RPMI7951 (cell line): ENCODE measurements around the gene NFYC. TPM values are rescaled to one million over a fixed set of nuclear protein-coding genes. Genes with fewer than 3 reads are reported as not detected.
A peak's percentile ranks its signal among the peaks of the same experiment; 100 is the strongest.

Experiments
- DNase-seq: peaks from one replicate; pipeline ENCODE4 v3.0.0-alpha.2; 2012; ENCODE audit warnings: low read depth
- total RNA-seq: library from RNA; depleted of rRNA; stranded (reverse); fragments of >200 nt; shearing (Covaris generic); gene quantifications from 2 replicates; pipeline ENCODE4 v1.2.3, GENCODE V29; 2014

The NFYC gene
- total RNA-seq, 1 experiment from 2014 or later: 26.1 TPM

DNA sequence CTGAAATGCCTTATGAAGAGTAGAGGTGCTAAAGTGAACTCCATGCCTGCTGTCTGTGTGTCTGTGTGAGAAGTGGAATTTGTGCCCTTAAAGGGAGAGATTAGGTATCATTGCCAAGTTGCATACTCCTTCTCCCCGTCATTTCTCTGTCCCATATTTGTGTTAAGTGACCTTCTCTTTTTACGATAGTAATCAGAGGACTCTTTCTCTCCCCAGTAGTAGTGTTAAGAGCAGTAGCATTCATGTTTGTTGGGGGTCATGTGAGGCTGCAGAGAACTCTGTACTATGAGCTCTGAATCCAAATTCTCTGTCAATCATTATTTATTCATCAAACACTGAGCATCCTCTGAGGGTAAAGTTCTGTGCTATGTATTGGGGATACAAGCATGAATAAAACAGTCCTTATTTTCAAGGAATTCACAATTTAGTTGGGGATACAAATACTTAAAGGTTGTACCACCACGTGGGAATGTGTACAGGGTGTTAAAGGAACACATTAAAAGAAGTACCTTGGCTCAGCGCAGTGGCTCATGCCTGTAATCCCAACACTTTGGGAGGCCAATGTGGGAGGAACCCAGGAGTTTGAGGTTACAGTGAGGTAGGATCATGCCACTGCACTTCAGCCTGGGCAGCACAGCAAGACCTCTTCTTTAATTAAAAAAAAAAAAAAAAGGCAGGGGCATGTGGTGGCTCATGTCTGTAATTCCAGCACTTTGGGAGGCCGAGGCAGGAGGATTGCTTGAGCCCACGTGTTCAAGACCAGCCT, 67.3 kb downstream of the NFYC start:
- DNase-seq: no peak

DNA sequence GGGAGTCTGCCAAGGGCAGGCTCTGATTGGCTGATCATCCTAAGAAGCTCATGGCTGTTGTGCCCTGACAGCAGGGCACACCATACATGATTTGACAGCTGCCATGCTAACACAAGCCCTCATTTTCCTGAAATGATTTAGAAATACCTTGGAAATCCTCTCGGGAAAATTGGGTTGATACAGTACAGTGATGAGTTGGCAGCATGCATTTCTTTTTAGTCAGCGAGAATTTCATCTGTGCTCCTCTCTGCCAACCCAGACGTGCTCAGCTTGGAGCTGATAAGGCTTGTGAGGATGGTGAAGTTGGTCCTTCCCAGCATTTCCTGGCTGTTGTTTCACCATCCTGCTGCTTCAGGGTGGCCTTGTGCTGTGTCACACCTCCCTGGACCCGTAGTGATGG, 69.5 kb downstream of the NFYC start:
- no peak for DNase-seq

DNA sequence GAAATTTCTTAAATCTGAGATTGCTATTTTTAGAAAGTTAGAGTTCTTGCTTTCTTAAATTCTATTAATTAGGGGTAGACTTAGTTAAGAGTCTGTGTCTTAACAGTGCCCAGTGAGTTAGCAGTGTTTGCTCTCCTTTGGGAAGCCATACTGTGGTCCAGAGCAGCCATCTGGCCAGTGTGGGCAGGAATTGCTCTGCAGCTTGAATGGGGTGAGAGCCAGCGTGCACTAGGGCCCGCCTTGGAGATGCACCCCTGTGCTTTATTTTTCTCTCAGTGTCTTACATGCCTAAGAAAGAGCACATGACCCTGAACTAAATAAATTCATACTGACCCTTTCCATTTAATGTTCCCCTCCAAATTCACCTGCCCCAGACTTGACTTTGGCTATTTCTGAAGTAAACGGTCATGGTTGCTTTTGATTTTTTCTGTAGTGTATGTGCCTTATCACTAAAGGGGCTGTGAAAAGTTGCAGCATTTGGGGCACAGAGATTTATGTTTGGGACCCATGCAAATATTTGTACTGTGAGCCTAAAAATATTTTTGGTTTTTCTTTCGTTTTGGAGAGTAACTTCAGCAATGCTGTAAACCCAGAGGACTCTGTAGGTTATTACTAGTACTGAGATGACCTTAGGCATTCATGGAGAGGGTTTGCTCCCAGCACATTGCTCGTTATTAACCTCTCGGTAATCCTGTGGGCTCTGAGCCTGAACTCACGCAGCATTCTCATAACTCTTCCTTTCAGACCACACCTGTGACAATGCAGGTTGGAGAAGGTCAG, 70.8 kb downstream of the NFYC start:
- no peak for DNase-seq

DNA sequence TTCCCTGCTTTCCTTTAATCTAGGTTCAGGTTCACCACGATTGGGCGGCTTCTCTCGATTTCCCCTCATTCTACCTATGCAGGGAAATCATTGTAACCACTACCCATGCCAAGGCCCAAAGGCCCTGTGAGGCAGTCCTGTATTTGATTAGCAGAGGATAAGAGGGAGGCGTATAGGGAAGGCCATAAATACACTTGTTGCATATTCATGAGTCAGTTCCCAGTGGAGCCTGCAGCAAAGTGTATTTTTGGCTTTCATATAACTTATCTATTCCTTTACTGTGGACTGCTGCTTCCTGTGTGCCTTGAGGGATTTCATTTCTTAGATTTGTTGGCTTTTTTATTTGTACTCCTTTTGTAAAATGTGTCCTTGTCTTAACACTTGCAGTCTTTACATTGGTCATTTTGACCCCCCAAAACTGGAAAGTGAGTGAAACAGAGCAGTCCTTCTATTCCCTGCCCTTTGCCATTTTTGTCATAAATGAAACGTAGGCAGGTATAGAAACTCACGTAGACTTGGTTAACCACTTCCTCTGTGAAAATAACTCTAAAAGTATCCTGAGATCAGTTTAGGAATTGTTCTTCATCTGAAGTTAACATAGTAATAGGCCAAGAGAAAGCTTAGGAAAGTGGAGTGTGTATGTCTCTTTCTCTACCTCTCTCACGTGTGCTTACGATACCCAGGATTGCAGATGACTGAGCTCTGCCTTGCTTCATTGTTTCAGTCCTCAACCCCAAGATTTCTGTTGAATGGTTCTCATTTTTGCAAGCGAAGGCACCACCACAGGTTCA, 72.4 kb downstream of the NFYC start:
- DNase-seq: no peak

DNA sequence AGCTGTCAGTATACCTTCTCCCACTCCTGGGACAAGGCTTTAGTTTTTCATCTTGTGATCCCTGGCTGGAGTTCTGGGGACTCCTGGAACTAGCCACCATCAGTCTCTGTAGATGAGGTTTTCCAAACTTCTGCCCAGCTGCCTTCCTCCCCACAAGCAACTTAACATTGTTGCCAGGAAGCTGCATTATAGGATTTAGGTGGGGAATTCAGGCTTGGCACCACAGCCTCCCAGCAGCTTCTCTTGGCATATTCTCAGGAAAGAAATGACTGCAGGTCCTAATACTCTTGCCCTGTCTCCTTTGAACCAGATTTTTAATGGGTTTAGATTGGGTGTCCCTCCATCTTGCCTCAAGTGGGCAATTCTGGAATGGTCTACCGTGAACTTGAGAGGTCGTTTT, 73.5 kb downstream of the NFYC start:
- no peak for DNase-seq

DNA sequence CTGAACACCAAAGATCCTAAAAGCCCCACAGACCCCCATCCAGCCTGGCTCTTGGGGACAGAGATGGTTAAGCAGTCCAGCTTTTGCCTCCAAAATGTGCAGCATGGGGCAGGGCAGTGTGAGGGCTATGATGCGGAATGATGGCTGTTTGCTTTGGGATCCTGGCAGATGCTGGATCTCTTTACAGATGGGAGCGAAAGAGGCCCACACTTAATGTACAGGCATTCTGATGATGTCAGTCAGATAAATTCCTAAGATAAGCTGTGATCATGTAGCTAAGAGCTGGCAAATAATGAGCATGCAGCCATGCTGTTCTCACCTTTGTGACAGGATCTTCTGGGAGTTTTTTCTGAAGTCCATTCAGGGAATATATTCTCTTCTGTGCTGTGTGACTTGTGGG, 74.5 kb downstream of the NFYC start:
- DNase-seq: no peak

DNA sequence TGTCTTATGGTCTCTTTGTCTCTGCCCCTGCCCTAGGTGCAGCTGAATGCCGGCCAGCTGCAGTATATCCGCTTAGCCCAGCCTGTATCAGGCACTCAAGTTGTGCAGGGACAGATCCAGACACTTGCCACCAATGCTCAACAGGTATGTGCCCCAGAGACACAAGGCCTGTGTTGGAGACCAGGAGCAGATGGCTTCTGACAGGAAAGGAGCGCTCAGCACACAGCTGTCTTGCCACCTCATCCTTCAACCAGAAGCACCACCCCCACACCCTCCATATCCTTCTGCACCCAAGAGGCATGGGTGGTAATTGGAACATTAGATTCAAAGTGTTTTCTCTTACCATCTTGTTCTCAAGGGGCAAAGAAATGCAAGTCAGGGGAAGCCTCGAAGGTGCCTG, 75.1 kb downstream of the NFYC start:
- DNase-seq: no peak

DNA sequence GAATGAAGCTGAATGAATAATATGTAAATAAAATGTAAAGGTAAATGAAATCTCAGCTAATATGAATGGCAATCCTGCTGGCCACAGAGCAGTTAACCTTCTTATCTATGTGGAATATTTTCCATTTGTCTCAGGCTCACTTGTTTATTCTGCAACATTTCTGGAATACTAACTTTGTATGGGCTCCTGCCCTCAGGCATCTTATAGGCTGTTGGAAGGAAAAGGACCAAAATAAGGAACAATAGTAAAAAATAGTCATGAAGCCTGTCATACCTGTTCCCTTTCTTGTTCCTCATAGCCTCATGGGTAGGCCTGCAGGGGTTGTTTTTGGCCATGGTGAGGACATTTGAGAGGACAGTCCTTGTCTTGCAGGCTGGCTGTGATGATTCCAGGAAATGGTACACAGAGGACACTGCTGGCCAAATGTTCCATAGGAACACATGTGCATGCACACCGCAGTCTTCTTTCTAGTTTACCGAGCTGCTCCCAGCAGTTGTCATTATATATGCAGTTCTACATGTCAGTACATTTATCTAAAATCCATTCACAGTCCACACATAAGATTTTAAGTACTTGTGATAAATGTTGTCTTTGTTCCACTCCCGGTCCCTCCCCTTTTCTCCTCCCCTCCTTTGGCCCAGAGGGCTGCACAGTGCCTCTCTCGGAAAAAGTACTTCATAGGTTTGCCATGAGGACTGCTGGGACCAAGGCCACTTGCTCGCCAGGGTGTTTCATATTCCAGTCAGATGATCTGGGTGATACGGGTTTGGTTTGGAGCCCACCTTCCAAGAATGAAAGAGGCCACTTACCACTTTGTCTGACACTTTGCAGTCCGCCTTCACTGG, 76.9 kb downstream of the NFYC start:
- DNase-seq: no peak

DNA sequence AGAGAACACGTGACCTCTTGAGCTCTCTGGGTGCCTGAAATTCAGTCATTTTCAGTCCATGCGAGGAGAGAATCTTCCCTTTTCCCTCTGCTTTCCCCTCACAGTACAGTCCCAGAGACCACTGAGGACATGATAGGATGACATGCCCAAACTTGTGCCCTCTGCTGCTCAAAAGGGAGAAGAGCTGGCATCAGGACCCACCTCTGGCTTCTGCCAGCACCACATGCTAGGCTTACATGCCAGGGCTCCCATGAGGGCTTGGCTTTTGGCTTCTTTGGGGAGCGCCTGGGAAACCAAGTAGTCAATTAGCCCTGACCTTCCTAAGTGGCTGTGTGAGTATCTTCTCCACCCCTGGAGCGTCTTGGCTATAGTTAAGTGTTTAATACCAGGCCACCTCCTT, 78.3 kb downstream of the NFYC start:
- DNase-seq: peak; percentile 16

DNA sequence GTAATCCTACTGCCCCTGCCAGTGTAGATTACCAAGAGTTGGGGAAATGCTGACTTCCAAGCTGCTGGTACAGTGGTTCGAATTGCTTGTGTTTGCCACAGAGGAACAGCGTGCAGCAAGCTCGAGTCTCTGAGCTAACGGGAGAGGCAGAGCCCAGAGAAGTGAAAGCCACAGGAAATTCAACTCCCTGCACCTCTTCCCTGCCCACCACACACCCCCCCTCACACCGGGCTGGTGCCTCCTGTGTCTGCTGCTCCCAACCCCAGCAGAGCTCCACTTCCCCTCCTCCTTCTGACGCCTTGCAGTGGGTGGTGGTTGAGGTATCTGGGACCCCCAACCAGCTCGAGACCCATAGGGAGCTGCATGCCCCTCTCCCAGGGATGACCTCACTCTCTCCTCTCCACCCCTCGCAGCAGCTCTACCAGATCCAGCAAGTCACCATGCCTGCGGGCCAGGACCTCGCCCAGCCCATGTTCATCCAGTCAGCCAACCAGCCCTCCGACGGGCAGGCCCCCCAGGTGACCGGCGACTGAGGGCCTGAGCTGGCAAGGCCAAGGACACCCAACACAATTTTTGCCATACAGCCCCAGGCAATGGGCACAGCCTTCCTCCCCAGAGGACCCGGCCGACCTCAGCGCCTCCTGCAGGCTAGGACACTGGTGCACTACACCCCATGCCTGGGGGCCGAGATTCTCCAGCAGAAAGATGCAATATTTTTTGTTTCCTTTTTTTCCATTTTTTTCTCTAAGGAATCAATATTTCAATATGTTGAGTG, 79.0 kb downstream of the NFYC start:
- DNase-seq: no peak

DNA sequence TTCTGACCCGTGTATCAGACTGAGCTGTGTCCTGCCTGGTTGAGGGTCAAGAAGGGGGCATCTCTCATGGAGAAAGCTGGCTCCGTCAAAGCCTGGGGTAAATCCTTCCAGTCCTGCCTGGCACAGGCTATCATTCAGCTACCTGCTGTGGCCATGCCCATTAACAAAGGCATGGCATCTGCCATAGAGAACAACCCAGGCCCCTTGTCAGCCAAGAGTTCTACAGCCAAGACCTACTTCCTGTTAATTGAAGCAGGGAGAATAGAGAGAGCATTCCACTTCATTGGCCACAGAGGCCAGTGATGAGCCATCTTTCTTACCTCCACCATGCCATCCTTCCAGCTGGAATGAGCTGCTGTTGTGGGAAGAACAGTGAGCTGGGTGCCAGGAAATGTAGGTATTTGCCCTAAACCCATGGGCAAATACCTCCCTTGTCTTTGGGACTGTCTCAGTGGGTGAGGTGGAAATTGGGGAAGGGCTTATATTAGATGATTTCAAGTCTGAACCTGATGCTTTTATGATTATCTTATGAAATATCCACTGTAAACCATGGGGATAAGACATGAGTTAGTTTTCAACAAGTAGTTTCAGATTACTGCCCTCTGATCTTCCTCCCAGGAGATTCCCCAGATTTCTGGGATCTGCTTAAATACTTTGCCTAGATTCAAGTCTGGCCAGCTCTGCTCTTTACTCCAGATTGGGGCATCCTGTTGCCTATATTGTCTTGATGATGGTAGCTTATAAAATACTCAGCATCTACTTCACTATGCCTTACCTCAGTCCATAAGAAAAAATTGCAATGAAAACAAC, 80.8 kb downstream of the NFYC start:
- no peak for DNase-seq

DNA sequence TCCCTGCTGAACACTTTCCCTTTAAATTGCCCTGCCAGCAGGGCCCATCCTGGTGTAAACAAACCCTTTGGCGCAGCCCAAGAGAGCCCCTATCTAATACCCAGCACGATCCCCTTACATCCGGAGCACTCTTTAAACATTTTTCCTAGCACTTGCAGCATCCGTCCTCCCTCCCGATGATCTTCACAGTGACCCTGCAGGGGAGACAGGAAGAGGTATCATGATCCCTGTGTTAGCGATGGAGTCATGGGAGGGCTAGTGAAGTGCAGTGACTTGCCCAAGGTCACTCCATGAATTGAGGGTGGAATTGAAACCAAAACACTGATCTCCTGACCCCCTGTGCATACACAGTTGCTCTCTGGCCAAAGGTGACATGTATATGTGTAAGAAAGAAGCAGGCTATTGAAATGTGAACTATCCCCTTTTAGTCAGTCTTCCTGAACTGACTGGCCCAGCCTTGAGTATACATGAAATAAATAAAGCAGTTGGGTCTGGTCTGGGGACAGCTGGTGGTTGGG, 82.3 kb downstream of the NFYC start:
- DNase-seq: no peak

DNA sequence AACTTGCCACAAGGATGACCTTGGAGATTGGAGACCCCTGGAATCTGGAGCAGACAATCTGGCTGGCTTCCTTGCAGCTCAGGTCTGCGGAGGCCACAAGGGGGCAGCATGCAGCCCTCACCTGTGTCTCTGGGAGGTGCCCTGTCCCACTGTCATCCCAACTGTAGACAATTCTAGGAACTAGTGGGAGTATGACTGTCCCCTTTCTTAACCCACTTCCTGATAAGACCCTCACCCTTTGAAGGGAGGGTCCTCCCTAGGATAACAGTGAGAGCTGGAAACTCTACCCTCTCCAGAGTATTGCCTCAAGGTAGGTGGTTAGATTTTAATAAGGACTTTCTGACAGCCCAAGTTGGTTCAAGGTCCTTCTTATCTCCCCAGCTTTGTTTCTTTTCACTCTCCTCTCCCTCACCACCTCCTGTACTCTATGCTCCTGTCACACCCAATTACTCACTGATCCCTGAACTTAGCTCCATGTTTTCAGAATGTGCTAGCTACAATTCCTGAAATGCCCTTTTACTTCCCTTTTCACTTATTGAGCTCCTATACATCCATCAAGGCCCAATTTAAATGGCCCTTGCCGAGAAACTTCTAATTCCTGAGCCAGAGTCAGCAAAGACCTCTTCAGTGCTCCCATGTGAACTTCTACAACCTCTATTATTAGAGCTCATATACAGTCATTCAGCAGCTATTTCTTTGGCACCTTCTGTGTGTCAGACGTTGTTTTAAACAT, 82.9 kb downstream of the NFYC start:
- peak; percentile 26 for DNase-seq

DNA sequence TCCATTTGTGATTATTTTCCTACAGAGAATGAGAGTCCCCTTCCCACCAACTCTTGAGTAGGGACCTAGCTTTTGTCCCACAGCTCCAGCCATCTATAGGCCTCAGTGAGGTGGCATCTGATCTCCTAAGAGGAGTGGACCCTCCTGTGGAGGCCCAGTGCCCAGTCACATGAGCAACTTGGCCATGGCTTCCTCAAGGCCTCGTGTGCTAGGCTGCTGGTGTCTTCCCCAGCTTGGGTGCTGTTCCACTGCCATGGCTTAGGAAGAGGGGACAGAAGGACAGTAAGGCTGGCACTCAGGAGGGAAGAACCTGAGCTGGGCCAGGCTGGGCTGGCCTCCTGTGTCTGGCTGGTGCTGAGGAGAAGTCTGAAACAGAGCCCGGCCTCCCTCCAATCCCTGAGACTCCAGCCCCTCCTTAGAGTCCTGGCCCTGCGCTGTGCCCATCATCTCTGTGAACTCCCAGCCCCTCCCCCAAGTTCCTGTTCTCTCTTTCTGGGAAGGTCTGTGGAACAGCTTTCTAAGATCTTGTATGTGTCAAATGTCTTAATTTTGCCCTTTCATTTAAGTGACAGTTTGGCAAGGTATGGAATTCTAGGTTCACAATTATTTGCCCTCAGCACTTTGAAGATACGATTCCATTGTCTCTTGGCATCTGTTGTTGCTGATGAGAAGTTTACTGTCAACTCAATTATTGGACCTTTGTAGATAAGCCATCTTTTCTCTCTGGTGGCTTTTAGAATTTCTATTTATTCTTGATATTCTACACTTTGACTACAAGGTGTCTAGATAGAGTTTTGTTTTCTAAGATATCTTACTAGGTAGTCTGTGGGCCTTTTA, 85.0 kb downstream of the NFYC start:
- no peak for DNase-seq

DNA sequence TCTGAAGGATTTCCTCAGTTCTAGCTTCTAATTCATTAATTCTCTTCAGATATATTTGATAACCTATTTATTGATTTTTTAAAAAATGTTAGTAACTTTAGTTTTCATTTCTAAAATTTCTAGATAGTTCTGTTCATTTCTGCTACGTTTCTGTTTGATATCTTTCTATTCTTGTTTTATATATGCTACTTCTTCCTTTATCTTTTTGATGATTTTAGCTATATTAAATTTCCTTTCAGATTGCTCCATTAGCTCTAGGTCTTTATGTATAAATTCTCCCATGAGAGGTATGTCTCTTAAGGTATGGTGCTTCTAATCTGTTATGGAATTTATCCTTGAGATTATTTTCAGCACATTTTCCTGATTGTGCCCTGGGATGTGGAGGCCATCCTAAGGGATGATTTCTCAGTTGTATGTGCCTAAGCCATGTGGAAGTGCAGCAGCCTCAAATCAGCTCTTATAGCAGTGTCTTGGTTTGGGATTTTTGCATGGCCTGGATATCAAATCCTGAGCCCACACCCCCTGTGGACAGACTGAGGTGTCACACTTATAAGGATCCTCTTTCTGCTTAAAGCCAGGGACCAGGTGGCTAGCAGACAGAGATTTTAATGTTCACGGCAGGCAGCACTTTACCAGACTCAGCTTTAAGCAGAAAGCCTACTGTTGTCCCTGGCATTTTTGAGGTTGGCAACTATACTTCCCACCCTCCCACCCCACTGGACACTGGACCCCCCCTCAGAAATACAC, 85.9 kb downstream of the NFYC start:
- DNase-seq: no peak

DNA sequence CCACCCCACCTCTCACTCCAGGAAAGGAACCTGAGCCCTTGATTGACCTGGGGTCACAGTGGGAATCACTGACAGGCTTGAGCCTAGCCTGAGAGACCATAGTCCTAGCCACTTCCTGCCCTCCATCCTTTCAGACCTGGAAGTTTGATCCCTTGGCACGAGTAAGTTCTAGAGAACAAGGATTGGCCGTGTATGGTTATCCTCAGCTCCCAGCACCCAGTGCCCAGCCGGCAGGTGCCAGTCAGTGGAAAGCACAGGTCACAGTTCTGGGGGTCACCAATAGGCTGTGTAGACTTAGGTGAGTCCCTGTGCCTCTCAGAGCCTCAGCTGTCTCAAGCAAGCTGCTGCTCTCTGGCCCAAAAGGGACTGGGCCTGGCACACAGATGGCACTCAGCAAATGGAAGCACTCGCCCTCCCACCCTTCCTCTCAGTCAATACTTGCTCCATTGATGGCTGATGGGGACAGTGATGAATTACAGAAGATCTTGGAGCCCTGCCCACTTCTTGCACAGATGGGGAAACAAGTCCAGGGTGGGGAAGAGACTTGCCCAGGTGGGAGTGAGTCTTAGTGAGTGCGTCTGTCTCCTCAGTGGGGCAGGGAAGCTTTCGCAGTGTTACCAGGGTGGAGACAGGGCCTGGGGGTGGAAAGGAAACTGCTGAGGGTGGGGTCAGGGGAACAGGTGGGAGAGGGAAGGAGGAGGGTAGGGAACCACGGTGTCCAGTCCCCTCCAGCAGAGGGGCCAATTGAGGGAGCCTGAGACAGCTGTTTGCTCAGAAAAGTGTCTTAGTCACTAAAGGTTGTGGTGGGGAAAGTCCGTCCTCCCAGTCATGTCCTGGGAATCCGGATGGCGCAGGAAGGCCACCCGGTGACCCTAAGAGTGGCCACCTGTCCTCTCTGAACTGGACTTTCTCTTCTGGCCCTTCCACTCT, 89.4 kb downstream of the NFYC start:
- peak; percentile 25 for DNase-seq
